ENCODE results near the gene COL24A1. TPM values are rescaled to one million over a fixed set of nuclear protein-coding genes. Genes with fewer than 3 reads are reported as not detected.

Gene COL24A1
- total RNA-seq, 6 experiments from 2014 or later = 1.1 to 2.4 (median 1.3) TPM

- no peaks in the 10 kb centered on the region for H3K36me3 Mint-ChIP-seq (ENCODE audit: low read depth)
- TF ChIP-seq, protein P1, sequence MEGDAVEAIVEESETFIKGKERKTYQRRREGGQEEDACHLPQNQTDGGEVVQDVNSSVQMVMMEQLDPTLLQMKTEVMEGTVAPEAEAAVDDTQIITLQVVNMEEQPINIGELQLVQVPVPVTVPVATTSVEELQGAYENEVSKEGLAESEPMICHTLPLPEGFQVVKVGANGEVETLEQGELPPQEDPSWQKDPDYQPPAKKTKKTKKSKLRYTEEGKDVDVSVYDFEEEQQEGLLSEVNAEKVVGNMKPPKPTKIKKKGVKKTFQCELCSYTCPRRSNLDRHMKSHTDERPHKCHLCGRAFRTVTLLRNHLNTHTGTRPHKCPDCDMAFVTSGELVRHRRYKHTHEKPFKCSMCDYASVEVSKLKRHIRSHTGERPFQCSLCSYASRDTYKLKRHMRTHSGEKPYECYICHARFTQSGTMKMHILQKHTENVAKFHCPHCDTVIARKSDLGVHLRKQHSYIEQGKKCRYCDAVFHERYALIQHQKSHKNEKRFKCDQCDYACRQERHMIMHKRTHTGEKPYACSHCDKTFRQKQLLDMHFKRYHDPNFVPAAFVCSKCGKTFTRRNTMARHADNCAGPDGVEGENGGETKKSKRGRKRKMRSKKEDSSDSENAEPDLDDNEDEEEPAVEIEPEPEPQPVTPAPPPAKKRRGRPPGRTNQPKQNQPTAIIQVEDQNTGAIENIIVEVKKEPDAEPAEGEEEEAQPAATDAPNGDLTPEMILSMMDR (IDR thresholded peaks at IDR 0.05) = no peak
Observed at GRCh38 chr1:85756864-85757263, 399.7 kb downstream of the COL24A1 start.

GRCh38 chr1:85748120-85748519 lies 408.5 kb downstream of the COL24A1 start:
- TF ChIP-seq, protein P1 (IDR thresholded peaks at IDR 0.05) = no peak
- H3K4me1 Mint-ChIP-seq (ENCODE audit: low read depth) = no peaks in the 10 kb centered on the region
- H3K36me3 Mint-ChIP-seq (ENCODE audit: low read depth) = no peaks in the 10 kb centered on the region
- H3K27me3 Mint-ChIP-seq (ENCODE audit: insufficient read depth) = no peaks in the 10 kb centered on the region
- no peak overlapping the region for H3K27ac Mint-ChIP-seq
- H3K9me3 Mint-ChIP-seq = no peaks in the 10 kb centered on the region
- DNase-seq = no peak
- no peak overlapping the region for H3K4me3 Mint-ChIP-seq

More at GRCh38 chr1:85756864-85757263, 399.7 kb downstream of the COL24A1 start:
- Mint-ChIP-seq H3K27ac (no peak overlapping the region), H3K27me3 (ENCODE audit: insufficient read depth) (peaks cover 1% of the 10 kb centered on the region), H3K4me3 (no peak overlapping the region), H3K9me3 (no peaks in the 10 kb centered on the region), H3K4me1 (ENCODE audit: low read depth) (no peaks in the 10 kb centered on the region)
- no peak for DNase-seq

GRCh38 chr1:85746777-85747176 lies 409.8 kb downstream of the COL24A1 start:
- no peak overlapping the region for H3K4me3 Mint-ChIP-seq
- H3K4me1 Mint-ChIP-seq (ENCODE audit: low read depth) = no peaks in the 10 kb centered on the region
- H3K27me3 Mint-ChIP-seq (ENCODE audit: insufficient read depth) = no peaks in the 10 kb centered on the region; the same call in 1 of the 2 replicates
- H3K9me3 Mint-ChIP-seq = no peaks in the 10 kb centered on the region
- no peak overlapping the region for H3K27ac Mint-ChIP-seq
- H3K36me3 Mint-ChIP-seq (ENCODE audit: low read depth) = no peaks in the 10 kb centered on the region
- TF ChIP-seq, protein P1 (IDR thresholded peaks at IDR 0.05) = no peak; the same call in 1 of the 2 replicates
- no peak for DNase-seq

- Mint-ChIP-seq H3K27ac (no peak overlapping the region), H3K36me3 (ENCODE audit: low read depth) (no peaks in the 10 kb centered on the region), H3K9me3 (no peaks in the 10 kb centered on the region), H3K27me3 (ENCODE audit: insufficient read depth) (no peaks in the 10 kb centered on the region; the same call in 1 of the 2 replicates), H3K4me1 (ENCODE audit: low read depth) (no peaks in the 10 kb centered on the region), H3K4me3 (no peak overlapping the region)
- TF ChIP-seq, protein P1 (IDR thresholded peaks at IDR 0.05) = no peak
- DNase-seq = no peak
Observed at GRCh38 chr1:85743814-85744213, 412.8 kb downstream of the COL24A1 start.

DNA sequence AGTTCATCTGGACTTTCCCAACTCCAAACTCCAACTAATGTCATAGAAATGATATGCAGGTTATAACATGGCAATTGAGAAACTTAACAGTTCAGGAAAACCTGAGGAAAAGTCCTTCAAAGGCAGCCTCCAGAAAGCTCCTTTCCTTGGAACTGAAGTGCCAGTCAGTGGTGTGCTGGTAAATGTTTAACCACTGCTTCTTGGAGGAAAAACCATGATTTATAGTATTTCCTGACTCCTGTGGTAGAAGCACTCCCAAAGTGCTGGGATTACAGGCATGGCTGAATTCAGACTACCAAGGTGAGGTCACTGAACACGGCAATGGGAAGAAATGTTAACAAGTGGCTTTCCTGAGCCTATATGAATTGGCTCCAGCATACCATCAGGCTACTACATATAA lies 421.6 kb downstream of the COL24A1 start:
- no peaks in the 10 kb centered on the region for H3K9me3 Mint-ChIP-seq
- H3K36me3 Mint-ChIP-seq (ENCODE audit: low read depth) = no peaks in the 10 kb centered on the region
- H3K4me3 Mint-ChIP-seq = no peak overlapping the region
- no peak overlapping the region for H3K27ac Mint-ChIP-seq
- no peak for DNase-seq
- H3K4me1 Mint-ChIP-seq (ENCODE audit: low read depth) = no peaks in the 10 kb centered on the region
- TF ChIP-seq, protein P1 (IDR thresholded peaks at IDR 0.05) = no peak
- H3K27me3 Mint-ChIP-seq (ENCODE audit: insufficient read depth) = no peaks in the 10 kb centered on the region; the same call in 1 of the 2 replicates
